IMR-90 (cell line): ENCODE data around the gene CARF. TPM values are rescaled to one million over a fixed set of nuclear protein-coding genes. Genes with fewer than 3 reads are reported as not detected.

ENCODE experiments used
- ATAC-seq: fragments of 200-7000 bp; cut with Tn5 transposase; 2 replicates; pipeline ENCODE4 v1.9.1; 2020; ENCODE audit warnings: low read depth, mild to moderate bottlenecking, moderate library complexity
- BruUV-seq: library from RNA; stranded (reverse); fragments of 400-500 nt; replicated peaks from 2 replicates; lab custom pipeline; 2021; lab: Mats Ljungman, UMichigan
- CTCF ChIA-PET: fragments of 300-600 bp; formaldehyde crosslinking; extraction: SDS; loops from one replicate; lab custom pipeline; 2021; ENCODE audit warnings: antibody characterized with exemption; lab: Yijun Ruan, JAX
- POLR2A ChIA-PET: fragments of 300-600 bp; sonication (Branson Sonifier 250); formaldehyde crosslinking; loops from one replicate; lab custom pipeline; 2022; ENCODE audit warnings: antibody characterized with exemption; ENCODE audit not compliant: unreplicated experiment; lab: Charles Lee
- DNase-seq: peaks from one replicate; pipeline ENCODE4 v3.0.0; 2013
- H2AFZ ChIP-seq: replicated peaks from 2 replicates; pipeline ENCODE3; 2013; ENCODE audit warnings: low read length, mild to moderate bottlenecking; ENCODE audit not compliant: poor library complexity
- H2AK5ac ChIP-seq: 2 replicates; pipeline ENCODE4 v1.6.1; 2013; ENCODE audit warnings: low read depth, low read length, inconsistent platforms
- H2AK9ac ChIP-seq: replicated peaks from 2 replicates; pipeline ENCODE3; 2013; ENCODE audit warnings: mild to moderate bottlenecking, low read depth, low read length, moderate library complexity; ENCODE audit not compliant: poor library complexity
- H2BK120ac ChIP-seq: 2 replicates; pipeline ENCODE4 v1.6.1; 2013; ENCODE audit warnings: low read depth, low read length, inconsistent platforms
- H2BK15ac ChIP-seq: 3 replicates; pipeline ENCODE4 v1.6.1; 2013; ENCODE audit warnings: low read depth, low read length, inconsistent platforms
- H2BK20ac ChIP-seq: 2 replicates; pipeline ENCODE4 v1.6.1; 2013; ENCODE audit warnings: low read depth, mild to moderate bottlenecking, inconsistent platforms, low read length, moderate library complexity
- H2BK5ac ChIP-seq: 2 replicates; pipeline ENCODE4 v1.6.1; 2013; ENCODE audit warnings: mild to moderate bottlenecking, low read depth, low read length, inconsistent platforms; ENCODE audit not compliant: poor library complexity, severe bottlenecking
- H3K14ac ChIP-seq: replicated peaks from 2 replicates; pipeline ENCODE4 v1.6.1; 2013; ENCODE audit warnings: low read depth, low read length, inconsistent platforms
- H3K18ac ChIP-seq: 2 replicates; pipeline ENCODE4 v1.6.1; 2013; ENCODE audit warnings: low read depth, low read length, control low read depth
- H3K23ac ChIP-seq: 2 replicates; pipeline ENCODE4 v1.6.1; 2013; ENCODE audit warnings: low read depth, low read length, inconsistent platforms
- H3K27ac ChIP-seq: 2 replicates; pipeline ENCODE4 v1.5.1; 2013; ENCODE audit warnings: mild to moderate bottlenecking, control low read depth, low read length; ENCODE audit not compliant: insufficient read depth
- H3K27me3 ChIP-seq: 2 replicates; pipeline ENCODE4 v1.6.1; 2013; ENCODE audit warnings: low read length; ENCODE audit not compliant: control insufficient read depth, insufficient read depth
- H3K36me3 ChIP-seq: 2 replicates; pipeline ENCODE4 v1.6.1; 2013; ENCODE audit warnings: low read length, mixed read lengths; ENCODE audit not compliant: control insufficient read depth, insufficient read depth
- H3K4ac ChIP-seq: 2 replicates; pipeline ENCODE4 v1.6.1; 2013; ENCODE audit warnings: low read depth, low read length, inconsistent platforms
- H3K4me1 ChIP-seq: 2 replicates; pipeline ENCODE4 v1.6.1; 2013; ENCODE audit warnings: low read length, mixed read lengths; ENCODE audit not compliant: control insufficient read depth, insufficient read depth
- H3K4me2 ChIP-seq: 2 replicates; pipeline ENCODE4 v1.6.1; 2013; ENCODE audit warnings: low read depth, mild to moderate bottlenecking, control low read depth, low read length, moderate library complexity
- H3K4me3 ChIP-seq: 2 replicates; pipeline ENCODE4 v1.5.1; 2013; ENCODE audit warnings: low read depth, mild to moderate bottlenecking, control low read depth, low read length, moderate library complexity; ENCODE audit not compliant: insufficient read depth
- H3K56ac ChIP-seq: 2 replicates; pipeline ENCODE4 v1.6.1; 2013; ENCODE audit warnings: low read length, inconsistent platforms; ENCODE audit not compliant: insufficient read depth; ENCODE audit errors: extremely low read depth
- H3K79me1 ChIP-seq, 2 experiments: 2 replicates each; pipeline ENCODE4 v1.6.1; 2013; ENCODE audit warnings: low read length in 2 of 2, inconsistent platforms in 1 of 2, low read depth in 1 of 2
- H3K9ac ChIP-seq: 2 replicates; pipeline ENCODE4 v1.6.1; 2013; ENCODE audit warnings: low read depth, low read length, control low read depth
- H3K9me1 ChIP-seq: 2 replicates; pipeline ENCODE4 v1.6.1; 2013; ENCODE audit warnings: low read length, inconsistent platforms; ENCODE audit not compliant: insufficient read depth
- H3K9me3 ChIP-seq: 2 replicates; pipeline ENCODE4 v1.6.1; 2013; ENCODE audit warnings: low read length; ENCODE audit not compliant: control insufficient read depth, insufficient read depth
- H4K20me1 ChIP-seq: 2 replicates; pipeline ENCODE4 v1.6.1; 2013; ENCODE audit warnings: low read length, inconsistent platforms; ENCODE audit not compliant: insufficient read depth
- H4K5ac ChIP-seq: 2 replicates; pipeline ENCODE4 v1.6.1; 2013; ENCODE audit warnings: mild to moderate bottlenecking, low read depth, low read length, control low read depth
- H4K8ac ChIP-seq, 2 experiments: 2 replicates each; pipeline ENCODE4 v1.6.1; 2013; ENCODE audit warnings: low read depth in 2 of 2, low read length in 2 of 2, control low read depth in 1 of 2, inconsistent platforms in 1 of 2
- H4K91ac ChIP-seq: 2 replicates; pipeline ENCODE4 v1.6.1; 2013; ENCODE audit warnings: low read depth, low read length, inconsistent platforms; ENCODE audit not compliant: insufficient read depth
- CHD1 ChIP-seq: IDR thresholded peaks from 2 replicates; pipeline ENCODE4 v1.6.1; 2012; ENCODE audit warnings: low read depth, low read length, improper control_type of control experiment
- WGBS, 2 experiments: methylation state at CpG; one replicate each; pipeline versions ENCODE4 v1.1.5 to v1.1.7; 2013; ENCODE audit warnings: missing lambda C conversion rate in 2 of 2; ENCODE audit not compliant: insufficient read length in 1 of 2; ENCODE audit errors: extremely low coverage in 2 of 2; 5-methylcytosine and 5-hydroxymethylcytosine counted together
- dilution Hi-C: fragments of 300-500 bp; cut with HindIII; formaldehyde crosslinking; loops from one replicate; pipeline ENCODE4 v1.14.3; 2018; ENCODE audit warnings: low sequenced_read_pairs; ENCODE audit not compliant: unreplicated experiment
- in situ Hi-C: fragments of 300-500 bp; cut with MboI; formaldehyde crosslinking; loops from 3 replicates; pipeline ENCODE4 v1.14.3; 2019; ENCODE audit warnings: low sequenced_read_pairs, inconsistent platforms, mixed read lengths
- intact Hi-C: fragments of 100-400 bp; cut with micrococcal nuclease; formaldehyde crosslinking; loops from 2 replicates; pipeline ENCODE4 v1.10.0; 2022
- polyA plus RNA-seq, 3 experiments: library from polyadenylated mRNA; depleted of rRNA; stranded (reverse); fragments of >200 nt; gene quantifications; 2 replicates each; pipeline ENCODE4 v1.2.3, GENCODE V29; 2012; ENCODE audit warnings: low replicate concordance in 1 of 3
- total RNA-seq: library from RNA; depleted of rRNA; stranded (reverse); fragments of >200 nt; gene quantifications from 2 replicates; pipeline ENCODE4 v1.2.3, GENCODE V29; 2012

CARF gene
- total and polyA plus RNA-seq, 2 of the 4 experiments (the other 2 are of a cell fraction), result 2.4 to 5.6 TPM

DNA sequence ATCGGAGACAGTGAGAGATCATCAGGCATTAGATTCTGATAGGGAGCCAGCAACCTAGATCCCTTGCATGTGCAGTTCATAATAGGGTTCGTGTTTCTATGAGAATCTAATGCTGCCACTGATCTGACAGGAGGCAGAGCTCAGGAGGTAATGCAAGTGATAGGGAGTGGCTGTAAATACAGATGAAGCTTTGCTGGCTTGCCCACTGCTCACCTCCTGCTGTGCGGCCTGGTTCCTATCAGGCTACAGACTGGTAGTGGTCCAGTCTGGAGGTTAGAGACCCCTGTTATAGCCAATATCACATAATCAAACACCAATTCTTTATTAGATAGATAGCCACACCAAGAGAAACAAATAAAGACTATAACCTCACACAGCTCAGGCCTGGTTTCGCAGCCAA is 51.6 kb downstream of the CARF start:
- dilution Hi-C loops, result no loop called here
- POLR2A ChIA-PET, result no interaction called here

More for the DNA sequence above, 51.6 kb downstream of the CARF start:
- H3K56ac ChIP-seq, result no peak overlapping the region
- no peak overlapping the region for H3K4me3 ChIP-seq
- H2AK5ac ChIP-seq, result no peak overlapping the region
- H2BK20ac ChIP-seq, result no peak overlapping the region
- H3K18ac ChIP-seq, result no peak overlapping the region
- no peak overlapping the region for H4K91ac ChIP-seq
- peaks cover 2% of the 10 kb centered on the region; the same call in 1 of the 2 replicates for H3K9me1 ChIP-seq
- H2AFZ ChIP-seq, result no peak overlapping the region
- no peaks in the 10 kb centered on the region for H3K9me3 ChIP-seq
- no peak overlapping the region for H4K8ac ChIP-seq
- H2AK9ac ChIP-seq, result no peak overlapping the region
- no peaks in the 10 kb centered on the region for H4K20me1 ChIP-seq
- intact Hi-C loops, result no loop called here
- no peak overlapping the region for H3K9ac ChIP-seq
- no peak overlapping the region for H3K14ac ChIP-seq
- H3K27ac ChIP-seq, result no peak overlapping the region
- no peak for TF ChIP-seq CHD1
- no TSS peak for BruUV-seq
- ATAC-seq (no peak), DNase-seq (no peak)
- H3K4ac ChIP-seq, result no peak overlapping the region
- in situ Hi-C loops, result no loop called here
- CTCF ChIA-PET, result no interaction called here
- no peak overlapping the region for H2BK5ac ChIP-seq
- no peaks in the 10 kb centered on the region for H3K79me1 ChIP-seq
- H3K4me1 ChIP-seq, result no peaks in the 10 kb centered on the region
- WGBS, 2 experiments, result 100% methylated on average over 1 of the region's 4 CpGs; no CpG with 5 or more reads in 1 of the 2 experiments
- no peaks in the 10 kb centered on the region for H3K36me3 ChIP-seq
- H2BK120ac ChIP-seq, result no peak overlapping the region
- no peaks in the 10 kb centered on the region for H3K27me3 ChIP-seq
- no peak overlapping the region for H3K4me2 ChIP-seq
- H4K5ac ChIP-seq, result no peak overlapping the region
- no peak overlapping the region for H2BK15ac ChIP-seq
- H3K23ac ChIP-seq, result no peak overlapping the region
